ENCODE results near the gene TMEM37. TPM values are rescaled to one million over a fixed set of nuclear protein-coding genes. Genes with fewer than 3 reads are reported as not detected.

The TMEM37 gene
- polyA plus RNA-seq, 1 donor, result 11.1 TPM

- no peak for DNase-seq
Measured at GRCh38 chr2:119461811-119462210, 30.2 kb downstream of the TMEM37 start.

- no peak for DNase-seq
Measured at GRCh38 chr2:119462574-119462973, 30.9 kb downstream of the TMEM37 start.

- DNase-seq, result no peak
Measured at GRCh38 chr2:119463136-119463535, 31.5 kb downstream of the TMEM37 start.

GRCh38 chr2:119463990-119464389, 32.3 kb downstream of the TMEM37 start:
- DNase-seq, result no peak

GRCh38 chr2:119464981-119465380, 33.3 kb downstream of the TMEM37 start:
- no peak for DNase-seq

- DNase-seq, result no peak
Measured at GRCh38 chr2:119465687-119466086, 34.0 kb downstream of the TMEM37 start.

- no peak for DNase-seq
Measured at GRCh38 chr2:119466373-119466772, 34.7 kb downstream of the TMEM37 start.

GRCh38 chr2:119468154-119468955, 36.7 kb downstream of the TMEM37 start:
- DNase-seq, result no peak

GRCh38 chr2:119469131-119469530, 37.5 kb downstream of the TMEM37 start:
- no peak for DNase-seq

GRCh38 chr2:119469661-119470297, 38.1 kb downstream of the TMEM37 start:
- DNase-seq, result no peak

- DNase-seq, result no peak
Measured at GRCh38 chr2:119472749-119473148, 41.1 kb downstream of the TMEM37 start.

GRCh38 chr2:119473621-119474370, 42.1 kb downstream of the TMEM37 start:
- no peak for DNase-seq

GRCh38 chr2:119474371-119475224, 42.9 kb downstream of the TMEM37 start:
- no peak for DNase-seq

- no peak for DNase-seq
Measured at GRCh38 chr2:119475225-119475856, 43.7 kb downstream of the TMEM37 start.

GRCh38 chr2:119475857-119476244, 44.2 kb downstream of the TMEM37 start:
- no peak for DNase-seq

- peak; percentile 42 for DNase-seq
Measured at GRCh38 chr2:119476301-119477112, 44.9 kb downstream of the TMEM37 start.

- no peak for DNase-seq
Measured at GRCh38 chr2:119477113-119477505, 45.5 kb downstream of the TMEM37 start.

GRCh38 chr2:119478188-119478977, 46.7 kb downstream of the TMEM37 start:
- no peak for DNase-seq

- DNase-seq, result no peak
Measured at GRCh38 chr2:119478978-119479295, 47.3 kb downstream of the TMEM37 start.

- no peak for DNase-seq
Measured at GRCh38 chr2:119480184-119480583, 48.5 kb downstream of the TMEM37 start.
